MCF 10A (cell line): ENCODE measurements around the gene CHRND. TPM values are rescaled to one million over a fixed set of nuclear protein-coding genes. Genes with fewer than 3 reads are reported as not detected.
A peak's percentile ranks its signal among the peaks of the same experiment; 100 is the strongest.

Source experiments
- BruUV-seq: library from RNA; stranded (reverse); fragments of 400-500 nt; replicated peaks from 2 replicates; lab custom pipeline; 2021; lab: Mats Ljungman, UMichigan
- CTCF ChIA-PET: fragments of 300-600 bp; sonication (Branson Sonifier 250); formaldehyde crosslinking; extraction: SDS; loops from one replicate; lab custom pipeline; 2021; ENCODE audit warnings: antibody characterized with exemption, inconsistent platforms; lab: Yijun Ruan, JAX
- POLR2A ChIA-PET: fragments of 300-600, 350-650 bp; sonication (Branson Sonifier 250); formaldehyde crosslinking; extraction: SDS; loops from one replicate; lab custom pipeline; 2020; ENCODE audit warnings: antibody characterized with exemption, inconsistent platforms; lab: Yijun Ruan, JAX
- DNase-seq: peaks from one replicate; pipeline ENCODE4 v3.0.0-alpha.2; 2018; ENCODE audit not compliant: unreplicated experiment
- H3K27ac Mint-ChIP-seq: one replicate; pipeline ENCODE4 v1.8.0; 2022; ENCODE audit warnings: mild to moderate bottlenecking, low read depth, mixed read lengths; ENCODE audit not compliant: unreplicated experiment
- H3K27me3 Mint-ChIP-seq: one replicate; pipeline ENCODE4 v1.8.0; 2022; ENCODE audit warnings: mixed read lengths; ENCODE audit not compliant: insufficient read depth, unreplicated experiment
- H3K36me3 Mint-ChIP-seq: one replicate; pipeline ENCODE4 v1.8.0; 2022; ENCODE audit warnings: mild to moderate bottlenecking, moderate library complexity, mixed read lengths; ENCODE audit not compliant: insufficient read depth, unreplicated experiment
- H3K4me1 Mint-ChIP-seq: one replicate; pipeline ENCODE4 v1.8.0; 2022; ENCODE audit warnings: mixed read lengths; ENCODE audit not compliant: insufficient read depth, unreplicated experiment
- H3K4me3 Mint-ChIP-seq: one replicate; pipeline ENCODE4 v1.8.0; 2022; ENCODE audit warnings: mild to moderate bottlenecking, moderate library complexity, mixed read lengths; ENCODE audit not compliant: unreplicated experiment
- H3K9me3 Mint-ChIP-seq: one replicate; pipeline ENCODE4 v1.8.0; 2022; ENCODE audit warnings: mixed read lengths; ENCODE audit not compliant: unreplicated experiment
- CTCF ChIP-seq: fragments of 200-600 bp; IDR thresholded peaks from one replicate; pipeline ENCODE4 v1.8.0; 2022; ENCODE audit warnings: antibody characterized with exemption, mild to moderate bottlenecking; ENCODE audit not compliant: unreplicated experiment
- intact Hi-C: fragments of 100-400 bp; cut with micrococcal nuclease; formaldehyde crosslinking; loops from 2 replicates; pipeline ENCODE4 v1.14.1; 2022
- total RNA-seq: library from RNA; stranded (reverse); gene quantifications from 2 replicates; pipeline ENCODE4 v1.2.3, GENCODE V29; 2022

Gene CHRND
- total RNA-seq, 1 experiment from 2014 or later, result not detected

DNA sequence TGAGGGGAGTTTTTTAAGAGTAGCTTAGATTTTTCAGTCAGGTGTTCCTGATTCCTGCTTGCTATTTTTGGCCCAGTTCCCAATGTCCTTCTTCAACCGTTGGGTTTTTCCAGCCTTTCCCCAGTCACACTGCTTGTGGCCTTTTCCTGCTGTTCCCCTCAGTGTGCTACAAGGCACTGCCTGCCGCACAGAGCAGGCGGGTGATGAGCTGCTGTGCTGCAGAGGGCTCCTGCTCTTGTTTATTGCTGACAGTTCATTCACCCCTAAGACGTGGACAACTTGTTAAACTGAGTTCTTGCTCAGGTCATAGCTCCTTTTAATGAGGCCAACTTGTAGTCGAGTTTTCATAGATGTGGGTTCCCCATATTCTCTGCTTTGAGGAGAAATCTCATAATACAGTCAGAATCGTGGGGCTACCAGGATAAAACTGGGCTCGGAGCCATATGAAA, 45.1 kb downstream of the CHRND start:
- no TSS peak for BruUV-seq
- H3K4me3 Mint-ChIP-seq, result no peak overlapping the region
- CTCF ChIA-PET, result interaction anchor here (1.3 kb wide), 1 partner anchor 8 kb away, joined by 4 read pairs; no protein-coding TSS in a partner anchor
- peak; percentile 62 for DNase-seq
- TF ChIP-seq CTCF, result no peak
- H3K36me3 Mint-ChIP-seq, result peaks cover 60% of the 10 kb centered on the region
- H3K27ac Mint-ChIP-seq, result no peak overlapping the region
- H3K4me1 Mint-ChIP-seq, result peaks cover 19% of the 10 kb centered on the region
- intact Hi-C loops, result loop anchor here (2.0 kb wide), 1 partner anchor 18 kb away; no protein-coding TSS in a partner anchor
- POLR2A ChIA-PET, result interaction anchor here (1.0 to 6.6 kb wide), 2 partner anchors 20 kb away, joined by 3 to 49 read pairs; partner anchors contain the start of genes EIF4E2 and TIGD1
- H3K9me3 Mint-ChIP-seq, result no peaks in the 10 kb centered on the region
- no peaks in the 10 kb centered on the region for H3K27me3 Mint-ChIP-seq

DNA sequence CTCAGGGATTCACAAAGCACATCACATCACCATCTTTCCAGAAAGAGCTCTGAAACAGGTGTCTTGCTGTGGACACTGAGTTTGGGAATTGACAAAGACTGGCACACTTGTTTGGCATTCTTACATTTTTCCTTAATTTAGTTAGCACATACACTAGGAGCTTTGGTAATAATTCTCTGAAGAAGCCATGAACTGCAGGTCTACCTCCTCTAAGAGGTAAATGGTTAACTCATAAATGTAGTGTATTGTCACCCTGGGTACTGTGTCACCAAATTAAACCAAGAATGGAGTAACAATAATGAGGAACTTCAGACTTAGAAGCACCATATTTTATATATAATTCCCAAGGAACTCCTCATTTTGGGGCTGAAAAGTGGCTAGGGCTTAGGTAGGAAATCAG, 47.1 kb downstream of the CHRND start:
- CTCF ChIA-PET, result interaction anchor here (0.9 kb wide), 1 partner anchor 20 kb away, joined by 5 read pairs; no protein-coding TSS in a partner anchor
- BruUV-seq, result no TSS peak
- Mint-ChIP-seq H3K27ac (no peak overlapping the region), H3K4me1 (peaks cover 10% of the 10 kb centered on the region), H3K4me3 (no peak overlapping the region), H3K36me3 (peaks cover 58% of the 10 kb centered on the region), H3K9me3 (no peaks in the 10 kb centered on the region), H3K27me3 (no peaks in the 10 kb centered on the region)
- intact Hi-C loops, result no loop called here
- no peak for DNase-seq
- POLR2A ChIA-PET, result interaction anchor here (1.1 to 6.6 kb wide), 3 partner anchors 11 to 22 kb away, joined by 3 to 49 read pairs (median 5); no protein-coding TSS in a partner anchor
- TF ChIP-seq CTCF, result no peak

DNA sequence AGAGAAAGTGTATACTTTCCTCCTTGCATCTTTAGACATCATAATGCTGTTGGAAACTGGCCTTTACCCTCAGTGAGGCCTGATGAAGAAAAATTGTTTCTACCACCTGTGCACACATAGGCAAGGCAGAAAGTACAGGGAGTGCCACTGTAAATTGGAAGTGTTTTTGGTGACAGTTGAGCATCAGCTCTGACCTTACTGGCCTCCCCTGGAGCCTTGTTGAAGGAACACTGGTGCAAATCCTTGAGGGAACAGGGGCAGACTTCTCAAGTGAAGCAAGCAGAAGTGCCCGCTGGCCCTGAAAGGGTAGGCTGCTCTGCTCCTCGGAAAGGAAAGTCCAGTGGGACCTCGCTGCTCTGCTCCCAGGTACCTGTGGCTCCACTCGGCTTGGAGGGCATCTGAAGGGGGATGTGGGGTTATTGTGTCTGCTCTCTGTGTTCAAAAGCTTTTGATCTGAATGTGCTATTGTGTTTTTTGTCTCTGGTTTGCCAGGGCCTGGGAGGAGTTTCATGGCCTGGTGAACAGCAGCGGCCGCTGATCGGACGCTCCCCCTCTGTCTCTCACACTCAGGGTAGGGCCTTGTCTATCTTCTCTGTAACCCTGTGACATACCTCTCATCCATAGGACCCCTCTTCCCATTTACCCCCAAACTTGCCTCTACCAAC, 47.9 kb downstream of the CHRND start:
- no peak overlapping the region for H3K27ac Mint-ChIP-seq
- peaks cover 49% of the 10 kb centered on the region for H3K36me3 Mint-ChIP-seq
- DNase-seq, result no peak
- H3K9me3 Mint-ChIP-seq, result no peaks in the 10 kb centered on the region
- TF ChIP-seq CTCF, result no peak
- H3K4me3 Mint-ChIP-seq, result no peak overlapping the region
- peaks cover 1% of the 10 kb centered on the region for H3K4me1 Mint-ChIP-seq
- POLR2A ChIA-PET, result interaction anchor here (1.0 to 1.1 kb wide), 2 partner anchors 23 to 24 kb away, joined by 3 to 4 read pairs; partner anchors contain the start of genes EIF4E2 and TIGD1
- intact Hi-C loops, result no loop called here
- no peaks in the 10 kb centered on the region for H3K27me3 Mint-ChIP-seq
- BruUV-seq, result no TSS peak
- CTCF ChIA-PET, result interaction anchor here (0.9 kb wide), 1 partner anchor 21 kb away, joined by 5 read pairs; no protein-coding TSS in a partner anchor

GRCh38 chr2:232574674-232575403, 48.9 kb downstream of the CHRND start:
- Mint-ChIP-seq H3K27ac (no peak overlapping the region), H3K4me1 (no peaks in the 10 kb centered on the region), H3K4me3 (no peak overlapping the region), H3K27me3 (no peaks in the 10 kb centered on the region), H3K9me3 (no peaks in the 10 kb centered on the region), H3K36me3 (peaks cover 41% of the 10 kb centered on the region)
- ChIA-PET CTCF (interaction anchor here (0.5 to 0.7 kb wide), 2 partner anchors 8 to 13 kb away, joined by 4 read pairs; no protein-coding TSS in a partner anchor), POLR2A (interaction anchor here (0.6 to 1.5 kb wide), 4 partner anchors 15 to 25 kb away, joined by 3 to 7 read pairs (median 4); partner anchors contain the start of genes EIF4E2 and TIGD1)
- peak; percentile 31 for DNase-seq
- intact Hi-C loops, result no loop called here
- BruUV-seq, result no TSS peak
- no peak for TF ChIP-seq CTCF
